HG02981 (cell line): Measurements from ENCODE around the gene ZNF362.

Experiments used
- ATAC-seq: cut with Tn5 transposase; IDR thresholded peaks from one replicate; pipeline ENCODE4 v1.9.1; 2021; ENCODE audit warnings: mild to moderate bottlenecking, moderate library complexity; ENCODE audit not compliant: unreplicated experiment

ZNF362 gene

GRCh38 chr1:33244143-33244808 lies 12.0 kb upstream of the ZNF362 start:
- no peak for ATAC-seq

GRCh38 chr1:33244809-33245186 lies 11.5 kb upstream of the ZNF362 start:
- ATAC-seq = no peak

DNA sequence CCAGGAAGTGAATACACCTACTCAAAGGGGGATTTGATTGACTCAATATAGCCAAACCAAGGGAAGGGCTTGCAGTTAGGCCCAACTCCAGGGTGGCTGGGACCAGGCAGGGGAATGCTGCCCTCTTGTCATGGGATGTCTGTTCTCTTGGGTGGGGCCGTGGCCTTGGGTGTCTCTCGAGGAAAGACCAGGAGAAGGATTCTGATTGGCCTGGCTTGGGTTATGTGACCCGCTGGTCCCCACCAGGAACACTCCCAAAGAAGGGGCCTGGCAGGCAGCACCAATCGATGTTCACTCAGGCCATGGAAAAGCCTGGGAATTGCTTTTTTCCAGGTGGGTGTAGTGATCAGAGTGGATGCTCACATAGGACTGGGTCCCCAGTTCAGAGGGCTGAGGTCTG lies 10.1 kb upstream of the ZNF362 start:
- ATAC-seq = no peak

- ATAC-seq = no peak
Observed at GRCh38 chr1:33247545-33247944, 8.7 kb upstream of the ZNF362 start.

- ATAC-seq = no peak
Observed at GRCh38 chr1:33248244-33248643, 8.0 kb upstream of the ZNF362 start.

DNA sequence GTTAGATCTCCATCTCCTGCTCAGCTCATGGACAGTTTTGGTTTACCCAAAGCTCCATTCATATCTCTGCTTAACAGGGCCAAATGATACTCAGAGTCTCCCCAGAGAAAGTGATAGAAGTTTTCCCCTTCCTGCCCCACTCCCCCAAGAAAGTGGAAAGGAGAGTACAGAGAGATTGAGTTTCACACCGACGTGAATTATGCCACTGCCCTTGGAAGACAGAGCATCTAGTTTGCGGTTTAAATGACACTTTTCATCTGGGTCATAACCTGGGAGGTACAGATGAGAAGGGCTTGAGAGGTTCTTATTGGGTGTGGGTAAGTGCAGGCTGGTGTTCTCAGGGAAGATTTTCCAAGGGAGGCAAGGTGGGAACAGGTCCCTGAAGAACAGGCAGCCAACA lies 6.9 kb upstream of the ZNF362 start:
- ATAC-seq = no peak

- no peak for ATAC-seq
Observed at GRCh38 chr1:33250217-33250616, 6.1 kb upstream of the ZNF362 start.

DNA sequence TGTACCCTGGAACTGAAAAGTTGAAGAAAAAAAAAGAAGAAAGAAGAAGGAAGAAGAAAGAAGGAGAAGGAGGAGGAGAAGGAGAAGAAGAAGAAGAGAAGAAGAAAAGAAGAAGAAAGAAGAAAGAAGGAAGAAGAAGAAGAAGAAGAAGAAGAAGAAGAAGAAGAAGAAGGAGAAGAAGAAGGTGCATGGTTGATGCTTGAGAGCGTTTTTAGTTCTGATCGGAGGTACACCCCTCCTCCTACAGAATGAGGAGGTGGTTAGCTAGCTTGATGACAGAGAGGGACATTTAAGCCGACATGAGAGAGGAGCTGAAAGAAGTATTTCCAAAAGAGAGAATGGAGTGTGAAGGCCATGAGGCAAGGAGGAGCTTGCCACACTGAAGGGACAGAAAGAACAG lies 5.6 kb upstream of the ZNF362 start:
- ATAC-seq = no peak

GRCh38 chr1:33254491-33254890 lies 1.8 kb upstream of the ZNF362 start:
- no peak for ATAC-seq

GRCh38 chr1:33255347-33256220 lies 708 bp upstream of the ZNF362 start:
- peak; percentile 40 for ATAC-seq

- no peak for ATAC-seq
Observed at GRCh38 chr1:33256221-33256470, 146 bp upstream of the ZNF362 start.

- ATAC-seq = no peak
Observed at GRCh38 chr1:33257207-33257771, 997 bp downstream of the ZNF362 start.

DNA sequence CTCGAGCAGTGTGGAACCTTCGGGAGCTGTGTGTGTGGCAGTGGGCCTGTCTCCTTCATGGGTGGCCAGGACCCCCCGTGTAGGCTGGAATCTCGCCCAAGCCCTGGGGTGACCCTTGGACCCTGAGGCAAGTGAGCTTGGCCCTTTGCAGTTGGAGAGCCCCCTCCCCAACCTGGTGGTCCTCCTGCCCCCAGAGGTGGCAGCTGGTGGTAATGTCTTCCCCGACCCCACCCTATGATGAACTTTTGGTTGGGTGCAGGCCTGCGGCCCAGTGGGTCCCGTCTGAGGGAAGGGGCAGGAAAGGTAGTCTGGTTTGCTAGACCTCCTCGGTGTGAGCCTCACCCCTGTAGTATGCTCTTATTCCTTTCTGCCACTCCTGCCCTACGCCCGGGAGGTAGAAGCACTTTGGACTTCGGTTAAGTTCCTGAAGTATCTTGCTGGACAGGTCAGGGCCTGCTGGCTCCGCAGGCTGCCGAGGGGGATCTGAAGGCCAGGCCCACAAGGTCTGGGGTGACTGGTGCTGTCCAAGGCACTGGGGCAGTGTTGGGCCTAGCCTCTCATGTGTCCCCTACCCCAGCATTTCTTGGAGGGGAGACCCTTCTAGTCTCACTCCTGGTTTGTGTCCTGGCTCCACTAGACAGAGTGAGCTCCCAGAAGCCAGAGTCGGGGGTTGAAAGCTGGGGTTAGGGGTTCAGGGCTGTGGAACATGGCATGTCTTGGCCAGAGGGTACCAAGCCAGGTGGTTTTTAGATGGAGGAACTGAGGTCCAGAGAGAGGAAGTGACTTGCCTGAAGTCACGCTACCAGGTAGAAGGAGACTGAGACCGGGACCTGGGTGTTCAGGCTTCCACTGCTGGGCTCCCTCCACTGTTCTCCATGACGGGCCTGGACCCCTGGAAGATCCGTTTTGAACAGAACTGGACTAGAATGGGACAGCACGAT lies 1.8 kb downstream of the ZNF362 start:
- no peak for ATAC-seq

DNA sequence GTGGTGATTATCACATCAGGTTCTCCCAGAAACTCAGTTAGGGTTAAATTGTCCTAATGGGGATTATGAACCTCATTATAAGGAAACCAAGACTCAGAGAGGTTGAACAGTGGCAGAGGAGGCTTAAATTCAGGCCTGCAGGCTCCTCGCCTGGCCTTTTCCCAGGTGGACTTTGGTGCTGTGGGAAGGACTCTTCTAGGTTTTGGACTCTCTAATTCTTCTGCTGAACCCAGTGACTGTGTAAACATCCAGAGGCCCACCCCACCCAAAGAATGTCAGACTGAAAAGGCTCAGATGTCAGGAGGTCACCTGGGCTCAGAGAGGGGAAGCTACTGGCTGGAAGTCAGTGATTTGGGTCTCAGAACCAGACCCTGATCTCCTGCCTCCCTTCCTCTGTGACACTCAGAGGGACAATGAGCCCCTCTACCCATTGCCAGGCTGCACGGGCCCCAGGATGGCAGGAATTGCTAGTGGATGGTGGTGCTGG lies 2.5 kb downstream of the ZNF362 start:
- ATAC-seq = no peak

DNA sequence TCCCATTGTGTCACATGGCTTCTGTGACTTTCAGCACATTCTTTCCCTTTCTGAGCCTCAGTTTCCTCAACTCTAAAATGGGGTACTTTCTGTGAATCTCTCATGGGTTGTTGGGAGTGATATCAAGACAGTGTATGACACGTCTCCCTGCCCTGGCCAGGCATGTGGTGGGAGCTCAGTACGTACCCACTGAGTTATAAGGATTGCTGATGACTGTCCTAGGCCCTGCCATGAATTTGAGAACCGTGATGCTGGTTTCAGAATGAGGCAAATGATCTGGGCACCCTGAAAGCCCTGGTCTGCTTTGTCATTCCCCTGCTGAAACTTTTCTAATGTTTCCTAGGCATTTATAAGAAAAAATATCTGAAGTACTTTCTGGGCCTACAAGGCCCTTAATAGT lies 3.6 kb downstream of the ZNF362 start:
- no peak for ATAC-seq

- ATAC-seq = no peak
Observed at GRCh38 chr1:33260439-33260838, 4.1 kb downstream of the ZNF362 start.

DNA sequence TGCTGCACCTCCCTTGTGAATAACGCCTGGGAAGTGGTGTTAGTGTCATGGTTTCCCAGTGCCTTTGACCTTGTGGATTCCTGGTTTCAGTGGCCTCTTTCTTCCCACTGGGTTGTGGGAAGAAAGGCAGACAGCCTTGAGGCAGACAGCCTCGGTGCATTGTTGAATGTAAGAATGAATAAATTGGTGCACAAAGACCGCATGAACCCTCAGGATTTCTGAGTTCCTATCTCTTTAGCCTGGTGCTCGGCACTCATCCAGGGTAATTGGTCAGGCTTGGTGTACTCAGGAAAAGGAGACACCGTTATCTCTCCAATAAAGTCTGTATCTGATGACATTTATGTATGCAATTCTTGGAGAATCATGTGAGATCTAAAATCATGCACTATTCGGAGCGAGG lies 5.1 kb downstream of the ZNF362 start:
- ATAC-seq = no peak

DNA sequence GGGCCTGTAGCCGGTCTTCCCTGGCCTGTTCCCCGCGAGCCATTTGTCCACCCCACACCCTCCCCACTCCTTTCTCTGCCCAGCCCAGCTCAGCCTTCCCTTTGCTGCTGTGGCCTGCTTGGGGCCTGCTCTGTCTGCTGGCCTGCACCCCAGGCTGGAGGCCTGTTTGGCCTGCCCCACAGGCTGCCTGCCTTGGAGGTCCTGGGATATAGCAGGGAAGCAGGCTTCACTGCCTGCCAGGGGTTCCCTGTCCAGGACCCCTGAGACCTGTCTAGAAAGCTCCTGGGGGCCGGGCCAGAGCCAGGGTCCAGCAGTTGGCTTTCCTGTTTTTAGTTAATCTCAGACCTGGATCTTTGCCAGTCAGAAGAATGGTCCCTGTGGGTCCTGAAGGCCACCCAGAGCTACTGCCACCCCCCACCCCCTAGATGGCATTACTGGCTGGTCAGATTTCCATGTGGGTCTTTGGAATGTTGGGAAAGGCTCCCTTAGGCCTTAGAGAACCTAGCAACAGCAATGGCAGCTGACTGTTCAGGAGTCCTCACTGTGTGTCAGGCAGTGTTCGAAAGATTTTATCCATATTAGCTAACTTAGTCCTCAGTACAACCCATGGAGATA lies 7.7 kb downstream of the ZNF362 start:
- no peak for ATAC-seq

GRCh38 chr1:33265780-33266605 lies 9.7 kb downstream of the ZNF362 start:
- no peak for ATAC-seq

GRCh38 chr1:33266766-33267165 lies 10.5 kb downstream of the ZNF362 start:
- ATAC-seq = no peak
